Right lobe of liver (tissue), 4 donors: Measurements from ENCODE around the gene TEP1.

Source experiments
- POLR2A ChIP-seq: fragments of 450-650 bp; IDR thresholded peaks from one replicate; pipeline ENCODE4 v1.6.1; 2017; ENCODE audit warnings: antibody characterized with exemption, mild to moderate bottlenecking
- TF ChIP-seq, protein P1 (sequence below), 4 donors: fragments of 200-600 bp in 3 of 4; fragments of 450-650 bp in 1 of 4; IDR thresholded peaks; one replicate each; pipeline versions ENCODE4 v1.5.1 to v1.8.0; 2016 to 2022; ENCODE audit warnings: antibody characterized with exemption in 4 of 4, mild to moderate bottlenecking in 2 of 4
- donor health status: DM: no; HTN: no; CAD: no.
- donor health status: DM: no; HTN: no; CAD: no.
- donor health status: DM: no; HTN: yes; CAD: no.

DNA sequence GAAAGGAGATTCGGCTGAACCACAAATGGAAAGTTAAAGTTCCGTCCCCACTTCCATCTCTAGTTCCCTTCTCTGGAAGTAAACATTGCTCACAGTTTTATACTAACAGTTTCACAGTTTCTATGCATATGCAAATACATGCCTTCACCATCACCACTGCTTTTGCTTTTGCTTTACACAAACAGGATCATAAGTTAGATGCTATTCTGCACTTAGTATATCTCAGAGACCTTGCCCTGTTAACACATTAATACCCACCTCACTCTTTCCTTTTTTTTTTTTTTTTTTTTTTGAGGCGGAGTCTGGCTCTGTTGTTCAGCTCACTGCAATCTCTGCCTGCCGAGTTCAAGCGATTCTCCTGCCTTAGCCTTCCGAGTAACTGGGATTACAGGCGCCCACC is 890 bp downstream of the TEP1 start:
- TF ChIP-seq, protein P1, sequence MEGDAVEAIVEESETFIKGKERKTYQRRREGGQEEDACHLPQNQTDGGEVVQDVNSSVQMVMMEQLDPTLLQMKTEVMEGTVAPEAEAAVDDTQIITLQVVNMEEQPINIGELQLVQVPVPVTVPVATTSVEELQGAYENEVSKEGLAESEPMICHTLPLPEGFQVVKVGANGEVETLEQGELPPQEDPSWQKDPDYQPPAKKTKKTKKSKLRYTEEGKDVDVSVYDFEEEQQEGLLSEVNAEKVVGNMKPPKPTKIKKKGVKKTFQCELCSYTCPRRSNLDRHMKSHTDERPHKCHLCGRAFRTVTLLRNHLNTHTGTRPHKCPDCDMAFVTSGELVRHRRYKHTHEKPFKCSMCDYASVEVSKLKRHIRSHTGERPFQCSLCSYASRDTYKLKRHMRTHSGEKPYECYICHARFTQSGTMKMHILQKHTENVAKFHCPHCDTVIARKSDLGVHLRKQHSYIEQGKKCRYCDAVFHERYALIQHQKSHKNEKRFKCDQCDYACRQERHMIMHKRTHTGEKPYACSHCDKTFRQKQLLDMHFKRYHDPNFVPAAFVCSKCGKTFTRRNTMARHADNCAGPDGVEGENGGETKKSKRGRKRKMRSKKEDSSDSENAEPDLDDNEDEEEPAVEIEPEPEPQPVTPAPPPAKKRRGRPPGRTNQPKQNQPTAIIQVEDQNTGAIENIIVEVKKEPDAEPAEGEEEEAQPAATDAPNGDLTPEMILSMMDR (IDR thresholded peaks at IDR 0.05): no peak
- TF ChIP-seq POLR2A: no peak
